ENCODE data around the gene TRIOBP.

The TRIOBP gene

DNA sequence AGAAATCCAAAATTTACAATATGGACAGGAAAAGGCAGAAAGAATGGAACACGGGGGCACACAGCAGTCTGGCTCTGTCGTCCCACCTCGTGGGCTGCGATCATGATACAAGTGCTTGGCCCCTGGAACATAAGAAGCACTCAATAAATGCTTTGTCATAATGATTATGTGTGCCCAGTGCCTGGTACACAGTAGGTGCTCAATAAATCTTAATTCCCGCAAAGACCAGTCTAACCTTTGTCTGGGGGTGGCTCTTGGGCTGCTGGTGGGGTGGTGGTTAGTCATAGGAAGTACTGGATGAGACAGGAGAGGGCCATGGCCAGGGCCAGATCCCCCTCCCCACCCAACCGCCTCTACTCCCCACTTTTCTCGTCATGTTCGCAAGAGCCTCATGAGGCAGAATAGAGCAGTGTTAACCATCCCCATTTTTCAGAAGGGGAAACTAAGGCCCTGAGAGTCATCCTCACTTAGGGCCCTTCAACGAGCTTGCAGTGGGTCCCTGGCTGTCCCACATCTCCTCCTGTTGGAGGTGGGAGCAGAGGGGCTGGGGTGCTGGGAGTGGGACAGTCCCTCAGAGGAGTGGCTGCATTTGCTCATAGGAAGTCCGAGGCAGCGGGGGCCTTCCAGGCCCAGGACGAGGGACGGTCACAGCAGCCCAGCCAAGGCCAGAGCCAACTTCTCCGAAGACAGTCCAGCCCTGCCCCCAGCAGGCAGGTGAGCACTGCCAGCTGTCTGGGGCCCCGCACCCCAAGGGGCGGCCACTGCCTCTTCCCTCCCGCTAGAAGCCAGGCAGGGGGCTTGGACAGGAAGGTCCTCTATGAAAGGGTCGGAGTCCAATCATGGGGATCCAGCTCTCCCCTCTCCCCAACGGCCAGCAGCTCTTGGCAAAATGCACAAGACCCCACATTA is 36.1 kb downstream of the TRIOBP start:
- no peak for DNase-seq

DNA sequence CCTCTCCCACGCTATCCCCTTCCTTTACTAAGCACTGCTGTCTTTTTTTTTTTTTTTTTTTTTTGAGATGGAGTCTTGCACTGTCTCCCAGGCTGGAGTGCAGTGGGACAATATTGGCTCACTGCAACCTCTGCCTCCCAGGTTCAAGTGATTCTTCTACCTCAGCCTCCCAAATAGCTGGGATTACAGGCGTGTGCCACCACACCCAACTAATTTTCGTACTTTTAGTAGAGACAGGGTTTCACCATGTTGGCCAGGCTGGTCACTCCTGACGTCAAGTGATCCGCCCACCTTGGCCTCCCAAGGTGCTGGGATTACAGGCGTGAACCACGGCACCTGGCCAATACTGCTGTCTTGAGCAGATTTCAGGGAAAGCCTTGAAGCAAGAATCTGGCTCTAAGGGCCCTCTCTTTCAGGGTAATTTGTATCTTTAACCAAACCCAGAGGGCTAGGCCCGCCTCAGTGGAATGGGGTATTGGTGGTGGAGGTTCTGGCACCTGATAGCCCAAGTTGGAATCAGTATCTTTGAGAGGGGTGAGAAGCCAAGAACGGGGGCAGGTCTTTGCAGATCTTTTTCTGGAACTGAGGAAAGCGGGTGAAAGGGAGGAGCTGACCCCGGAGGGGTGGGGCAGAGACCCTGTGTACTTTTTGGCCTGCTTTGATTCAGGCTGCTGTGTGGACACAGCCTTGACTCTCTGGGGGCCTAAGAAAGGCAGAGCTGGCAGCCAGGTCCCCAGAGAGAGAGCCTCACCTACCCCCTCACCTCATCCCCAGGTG is 37.0 kb downstream of the TRIOBP start:
- no peak for DNase-seq

DNA sequence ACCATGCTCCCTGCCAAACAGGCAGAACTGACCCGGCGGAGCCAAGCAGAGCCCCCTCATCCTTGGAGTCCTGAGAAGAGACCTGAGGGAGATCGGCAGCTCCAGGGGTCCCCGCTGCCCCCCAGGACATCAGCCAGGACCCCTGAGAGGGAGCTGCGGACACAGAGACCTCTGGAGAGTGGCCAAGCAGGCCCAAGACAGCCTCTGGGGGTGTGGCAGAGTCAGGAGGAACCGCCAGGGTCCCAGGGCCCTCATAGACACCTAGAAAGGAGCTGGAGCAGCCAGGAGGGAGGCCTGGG is 37.5 kb downstream of the TRIOBP start:
- DNase-seq = no peak

DNA sequence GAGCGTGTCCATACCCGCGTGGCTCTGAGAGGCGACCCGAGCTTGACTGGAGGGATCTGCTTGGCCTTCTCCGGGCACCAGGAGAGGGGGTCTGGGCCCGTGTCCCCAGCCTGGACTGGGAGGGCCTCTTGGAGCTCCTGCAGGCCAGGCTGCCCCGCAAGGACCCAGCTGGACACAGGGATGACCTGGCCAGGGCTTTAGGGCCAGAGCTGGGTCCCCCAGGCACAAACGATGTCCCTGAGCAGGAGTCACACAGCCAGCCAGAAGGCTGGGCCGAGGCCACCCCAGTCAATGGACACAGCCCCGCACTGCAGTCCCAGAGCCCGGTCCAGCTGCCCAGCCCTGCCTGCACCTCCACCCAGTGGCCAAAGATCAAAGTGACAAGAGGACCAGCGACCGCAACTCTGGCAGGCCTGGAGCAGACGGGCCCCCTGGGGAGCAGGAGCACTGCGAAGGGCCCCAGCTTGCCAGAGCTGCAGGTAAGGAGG is 38.2 kb downstream of the TRIOBP start:
- DNase-seq = peak; percentile 9 to 23

DNA sequence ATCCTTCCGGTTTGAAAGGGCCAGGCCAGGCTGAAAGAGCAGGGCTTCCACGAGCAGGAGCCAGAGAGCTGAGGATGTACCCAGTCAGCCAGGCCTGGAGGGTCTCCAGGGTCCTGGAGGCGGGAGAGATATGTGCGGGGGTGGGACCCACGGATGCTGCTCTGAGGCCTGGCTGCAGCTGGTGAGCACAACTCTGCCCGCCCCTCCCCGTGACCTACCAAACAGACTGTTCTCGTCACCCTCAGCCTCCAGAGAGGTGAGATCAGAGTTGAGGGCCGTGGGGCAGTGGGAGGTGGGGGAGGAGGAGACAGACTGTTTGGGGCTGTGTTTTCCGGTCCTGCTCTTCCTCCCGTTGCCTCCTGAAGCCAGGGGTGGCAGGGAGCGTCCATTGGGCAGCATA is 42.2 kb downstream of the TRIOBP start:
- no peak for DNase-seq

DNA sequence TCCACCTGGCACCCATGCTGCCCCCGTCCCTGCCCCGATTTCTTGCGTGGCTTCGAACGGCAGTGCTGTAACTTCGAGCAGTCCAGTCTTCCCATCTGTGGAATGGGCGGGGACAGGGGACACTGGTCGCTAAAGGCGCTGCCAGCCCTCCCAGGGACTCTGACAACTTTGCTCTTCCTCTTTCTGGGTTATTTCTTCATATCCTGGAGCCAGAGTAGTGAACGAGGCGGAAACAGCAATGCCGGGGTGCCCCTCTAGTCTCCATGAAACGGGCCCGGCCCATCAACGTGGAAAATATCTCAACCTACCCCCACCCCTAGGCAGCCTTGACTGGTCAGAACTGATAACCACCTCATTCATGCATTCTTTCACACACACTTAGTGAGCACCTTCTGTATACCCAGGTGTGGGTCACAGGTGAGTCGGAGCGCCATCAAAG is 42.8 kb downstream of the TRIOBP start:
- no peak for DNase-seq

DNA sequence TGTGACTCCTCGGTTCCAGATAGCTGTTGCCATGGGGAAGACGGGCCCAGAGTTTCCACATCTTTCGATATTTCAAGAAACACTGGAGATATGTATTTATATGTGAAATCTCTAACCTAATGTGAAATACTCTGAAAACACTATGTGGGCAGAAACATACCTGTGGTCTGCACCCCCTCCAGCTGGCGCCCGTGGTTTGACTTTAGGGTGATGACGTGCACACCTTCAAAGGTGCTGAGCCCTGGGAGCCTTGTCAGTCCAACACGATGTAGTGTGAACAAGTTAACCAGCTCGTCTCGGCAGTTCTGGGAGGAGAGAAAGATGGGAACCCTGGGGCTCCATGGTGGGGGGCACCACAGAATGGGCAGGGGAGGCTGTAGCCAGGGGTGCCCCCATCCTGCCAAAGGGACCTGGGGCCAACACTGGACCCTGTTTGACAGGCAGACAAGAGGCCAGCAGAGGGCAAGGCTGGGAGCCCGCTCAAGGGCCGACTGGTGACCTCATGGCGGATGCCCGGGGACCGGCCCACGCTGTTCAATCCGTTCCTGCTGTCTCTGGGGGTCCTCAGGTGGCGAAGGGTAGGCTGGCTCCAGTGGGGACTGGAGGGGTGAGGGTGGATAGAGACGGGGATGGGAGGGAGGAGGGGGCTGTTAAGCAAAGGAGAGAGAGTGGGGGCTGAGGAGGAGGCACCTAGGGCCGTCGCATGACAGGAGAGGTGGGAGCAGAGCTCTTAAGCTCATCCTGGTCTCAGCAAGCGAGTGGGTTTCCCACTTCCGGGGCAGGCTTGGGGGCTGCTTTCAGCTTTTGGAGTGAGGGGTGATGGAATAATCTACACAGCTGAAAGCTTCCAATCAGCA is 43.8 kb downstream of the TRIOBP start:
- DNase-seq = no peak

DNA sequence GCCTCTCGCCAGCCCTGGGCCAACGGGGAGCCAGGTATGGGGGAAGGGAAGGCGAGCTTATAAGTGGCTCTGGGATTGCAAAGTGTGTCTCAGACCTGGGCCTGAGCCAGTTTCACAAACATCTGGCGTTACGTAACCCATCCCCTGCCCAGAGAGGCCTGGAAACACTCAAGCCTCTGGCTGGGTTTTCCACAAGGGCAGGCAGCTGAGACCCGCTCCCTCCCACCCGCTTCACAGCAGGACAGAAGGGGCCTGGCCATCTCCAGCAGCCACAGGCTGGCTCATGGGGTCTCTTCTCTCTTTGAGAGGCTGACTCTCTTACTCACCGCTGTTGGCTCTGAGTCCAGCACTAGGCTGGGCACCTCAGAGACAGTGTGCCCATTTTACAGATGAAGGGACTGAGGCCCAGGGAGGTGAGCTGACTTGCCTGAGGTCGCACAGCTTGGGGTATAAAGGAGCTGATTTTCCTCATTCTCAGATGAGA is 44.5 kb downstream of the TRIOBP start:
- peak in 1 of 2 donors; percentile 15 for DNase-seq

DNA sequence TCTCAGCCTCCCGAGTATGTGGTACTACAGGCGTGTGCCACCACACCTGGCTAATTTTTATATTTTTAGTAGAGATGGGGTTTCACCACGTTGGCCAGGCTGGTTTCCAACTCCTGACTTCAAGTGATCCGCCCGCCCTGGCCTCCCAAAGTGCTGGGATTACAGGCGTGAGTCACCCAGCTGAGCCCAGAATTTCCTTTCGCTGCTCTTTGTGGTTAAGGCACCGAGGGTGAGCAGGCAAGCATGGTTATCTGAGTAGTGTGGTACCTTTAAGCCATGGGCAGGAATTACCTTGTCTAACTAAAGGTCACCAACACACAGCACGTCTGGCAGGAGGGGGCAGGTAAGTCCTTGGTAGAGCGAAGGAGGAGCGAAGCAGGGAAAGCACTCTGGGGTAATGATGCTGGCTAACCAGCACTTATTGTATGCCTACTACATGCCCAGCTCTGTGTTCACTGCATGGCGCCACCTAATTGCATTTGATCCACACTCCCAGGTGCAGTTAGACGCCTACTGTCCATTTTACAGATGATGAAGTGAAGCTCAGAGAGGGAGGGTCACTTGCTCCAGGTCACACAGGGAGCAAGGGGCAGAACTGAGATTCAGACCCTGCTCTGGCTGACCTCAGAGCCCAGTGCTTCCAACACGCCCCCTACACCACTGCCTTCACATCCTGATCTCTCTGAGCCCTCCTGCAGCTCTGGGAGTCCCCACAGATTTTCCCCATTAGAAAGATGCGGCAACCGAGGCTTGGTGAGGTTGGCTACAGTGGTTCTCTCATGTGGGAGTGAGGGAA is 45.7 kb downstream of the TRIOBP start:
- no peak for DNase-seq

DNA sequence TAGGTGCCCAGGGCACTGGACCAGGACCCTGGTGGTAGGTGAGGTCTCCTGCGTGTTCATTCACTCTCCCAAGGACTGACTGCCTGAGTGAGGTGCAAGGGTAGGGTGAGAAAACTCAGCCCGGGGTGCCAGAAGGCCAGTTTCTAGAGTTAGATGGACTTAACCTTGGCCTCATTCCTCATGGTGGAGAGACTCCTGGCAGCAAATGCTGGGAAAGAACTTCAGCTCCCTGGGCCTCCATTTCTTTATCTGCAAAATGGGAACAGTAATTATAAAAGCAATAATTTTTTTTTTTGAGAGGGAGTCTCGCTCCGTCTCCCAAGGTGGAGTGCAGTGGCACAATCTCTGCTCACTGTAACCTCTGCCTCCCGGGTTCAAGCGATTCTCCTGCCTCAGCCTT is 47.7 kb downstream of the TRIOBP start:
- DNase-seq = no peak

DNA sequence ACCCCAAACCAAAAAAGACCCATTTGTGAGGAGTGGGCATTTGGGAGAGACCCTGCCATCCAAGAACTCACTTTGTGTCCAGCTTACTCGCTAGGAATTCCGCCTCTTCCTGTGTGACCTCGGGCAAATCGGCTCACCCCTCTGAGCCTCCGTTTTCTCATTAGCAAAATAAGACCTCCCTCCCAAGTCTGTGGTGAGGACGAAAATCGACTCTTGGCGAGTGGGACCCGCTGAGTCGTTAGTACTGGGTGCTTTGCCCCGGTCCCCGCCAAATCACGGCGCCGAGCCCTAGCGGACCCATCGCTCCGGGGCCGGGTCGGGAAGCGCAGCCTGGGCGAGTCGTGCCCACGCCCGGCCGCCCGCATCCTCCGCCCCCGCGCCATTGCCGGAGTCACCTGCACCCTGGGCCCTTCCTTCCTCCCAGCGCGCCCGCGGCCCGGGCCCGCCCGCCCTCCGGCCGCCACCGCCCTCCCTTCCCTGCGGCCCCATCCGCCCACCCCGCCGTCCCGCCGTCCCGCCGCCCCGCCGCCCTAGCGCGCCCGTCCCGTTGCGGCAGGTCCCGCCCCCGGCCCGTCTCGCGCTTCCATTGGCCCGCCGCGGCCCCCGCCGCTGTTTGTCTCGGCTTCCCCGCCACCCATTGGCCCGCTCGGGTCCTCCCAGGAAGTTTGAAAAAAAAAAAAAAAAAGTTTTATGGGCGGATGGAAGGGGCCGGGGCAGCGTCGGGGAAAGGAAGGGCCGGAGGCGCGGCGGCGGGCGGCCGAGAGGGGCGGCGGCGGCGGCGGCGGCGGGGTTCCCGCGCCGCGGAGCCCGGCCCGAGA is 48.9 kb downstream of the TRIOBP start:
- DNase-seq = peak; percentile 71 to 87

DNA sequence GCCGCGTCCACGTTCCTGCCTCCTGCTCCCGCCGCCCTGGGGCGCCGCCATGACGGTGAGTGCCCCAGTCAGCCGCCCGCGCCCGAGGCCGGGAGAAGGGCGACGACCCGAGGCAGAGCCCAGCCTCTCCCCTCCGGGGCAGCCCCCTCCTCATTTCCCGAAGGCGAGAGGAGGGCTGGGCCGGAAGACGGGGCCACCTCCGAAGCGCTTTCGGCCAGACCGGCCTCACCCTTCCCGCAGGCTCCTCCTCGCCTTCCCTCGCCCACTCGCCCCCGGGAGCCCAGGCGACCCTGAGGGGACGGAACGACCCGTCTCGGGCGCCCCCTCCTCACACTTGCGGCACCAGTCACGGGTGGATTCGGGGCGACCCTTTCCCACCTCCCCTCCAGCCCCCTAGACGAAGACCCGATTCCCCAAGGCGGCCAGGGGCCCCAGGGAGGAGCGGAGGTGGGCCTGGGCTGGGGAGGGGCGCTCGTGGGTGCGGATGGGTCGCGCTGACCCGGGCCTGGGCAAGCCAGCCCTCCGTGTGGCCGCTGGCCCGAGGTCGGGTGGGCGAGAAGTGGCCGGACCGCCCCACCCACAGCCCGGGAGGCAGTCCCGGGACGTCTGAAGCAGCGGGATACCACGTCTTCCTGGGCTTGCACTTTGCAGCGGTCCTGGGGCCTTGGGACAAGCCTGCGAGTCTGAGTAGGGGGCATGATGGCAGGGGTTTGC is 49.7 kb downstream of the TRIOBP start:
- no peak for DNase-seq

DNA sequence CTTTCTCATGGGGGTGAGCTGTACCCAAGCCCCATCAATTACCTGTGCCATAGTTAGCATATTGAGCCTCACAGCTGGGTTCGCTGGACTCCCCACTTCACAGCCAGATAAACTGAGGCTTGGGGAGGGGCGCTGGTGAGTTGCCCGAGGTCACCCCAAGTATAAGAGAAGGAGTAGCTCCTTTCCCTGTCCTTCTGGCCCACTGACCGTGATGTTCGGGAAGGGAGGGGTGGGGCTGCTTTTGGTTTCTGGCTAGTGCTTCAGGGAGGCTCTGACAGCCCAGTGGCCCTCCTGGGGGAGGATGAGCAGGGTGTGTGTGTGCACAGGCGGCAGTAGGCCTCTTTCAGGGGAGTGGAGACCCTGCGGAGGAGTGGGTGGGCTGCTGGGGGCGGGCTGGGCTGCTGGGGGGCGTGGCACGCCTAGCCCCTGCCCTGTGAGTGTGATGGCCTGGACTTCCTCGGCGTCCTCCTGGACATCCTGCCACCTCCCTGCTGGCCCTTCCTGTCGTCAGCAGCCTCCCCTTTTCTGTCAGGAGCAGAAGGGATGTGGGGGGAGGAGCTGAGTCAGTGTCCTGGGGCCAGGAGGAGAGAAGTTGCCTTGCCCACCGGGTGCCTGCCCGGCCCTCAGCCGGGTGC is 50.3 kb downstream of the TRIOBP start:
- DNase-seq = no peak

DNA sequence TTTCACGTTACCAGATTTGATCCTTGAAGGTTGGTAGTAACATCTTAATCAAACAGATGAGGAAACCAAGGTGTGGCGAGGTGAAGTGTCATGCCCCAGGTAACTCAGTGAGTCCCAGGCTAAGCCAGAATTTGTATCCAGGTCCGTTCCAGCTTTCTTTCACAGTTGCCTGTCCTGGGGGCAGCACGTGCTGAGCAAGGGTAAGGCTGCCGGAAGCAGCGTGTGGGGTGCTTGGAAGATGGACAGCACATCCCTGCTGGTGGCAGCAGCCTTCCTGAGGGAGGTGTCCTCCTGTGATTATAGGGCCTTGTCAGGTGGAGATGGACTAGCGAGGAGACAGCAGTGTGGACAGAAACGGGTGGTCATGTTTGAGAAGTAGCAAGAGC is 50.9 kb downstream of the TRIOBP start:
- no peak for DNase-seq

DNA sequence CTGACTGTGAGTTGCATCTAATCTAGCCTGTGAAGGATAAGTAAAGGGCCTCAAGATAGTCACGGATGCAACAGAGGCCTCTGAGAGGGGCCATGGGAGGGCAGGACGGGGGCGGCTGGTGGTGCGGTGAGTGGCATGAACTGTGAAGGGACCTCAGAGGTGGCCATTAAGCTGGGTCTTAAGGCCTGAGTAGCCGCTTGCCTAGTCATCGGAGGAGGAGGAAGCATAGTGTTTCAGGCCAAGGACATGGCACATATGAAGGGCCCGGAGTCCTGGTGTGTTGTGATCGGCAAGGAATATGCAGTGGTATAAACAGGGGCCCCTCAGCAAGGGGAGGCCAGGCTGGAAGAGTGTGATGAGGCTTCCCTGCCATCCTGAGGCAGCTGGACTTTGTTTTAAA is 51.8 kb downstream of the TRIOBP start:
- DNase-seq = no peak

DNA sequence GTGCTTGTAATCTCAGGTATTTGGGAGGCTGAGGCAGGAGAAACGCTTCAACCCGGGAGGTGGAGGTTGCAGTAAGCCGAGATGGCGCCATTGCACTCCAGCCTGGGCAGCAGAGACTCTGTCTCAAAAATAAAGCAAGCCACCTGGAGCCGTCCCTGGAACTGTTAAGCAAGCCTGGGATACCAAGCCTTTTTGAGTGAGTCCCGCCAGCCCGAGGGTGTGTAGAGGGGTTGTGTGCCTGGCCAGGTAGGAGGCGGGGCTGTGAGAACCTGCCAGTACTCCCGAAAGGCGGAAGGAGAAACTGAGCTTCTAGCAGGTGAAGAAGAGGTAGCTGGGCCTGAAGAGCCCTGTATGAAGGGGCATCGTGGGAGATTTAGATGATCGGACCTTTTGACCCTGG is 52.4 kb downstream of the TRIOBP start:
- DNase-seq = no peak

DNA sequence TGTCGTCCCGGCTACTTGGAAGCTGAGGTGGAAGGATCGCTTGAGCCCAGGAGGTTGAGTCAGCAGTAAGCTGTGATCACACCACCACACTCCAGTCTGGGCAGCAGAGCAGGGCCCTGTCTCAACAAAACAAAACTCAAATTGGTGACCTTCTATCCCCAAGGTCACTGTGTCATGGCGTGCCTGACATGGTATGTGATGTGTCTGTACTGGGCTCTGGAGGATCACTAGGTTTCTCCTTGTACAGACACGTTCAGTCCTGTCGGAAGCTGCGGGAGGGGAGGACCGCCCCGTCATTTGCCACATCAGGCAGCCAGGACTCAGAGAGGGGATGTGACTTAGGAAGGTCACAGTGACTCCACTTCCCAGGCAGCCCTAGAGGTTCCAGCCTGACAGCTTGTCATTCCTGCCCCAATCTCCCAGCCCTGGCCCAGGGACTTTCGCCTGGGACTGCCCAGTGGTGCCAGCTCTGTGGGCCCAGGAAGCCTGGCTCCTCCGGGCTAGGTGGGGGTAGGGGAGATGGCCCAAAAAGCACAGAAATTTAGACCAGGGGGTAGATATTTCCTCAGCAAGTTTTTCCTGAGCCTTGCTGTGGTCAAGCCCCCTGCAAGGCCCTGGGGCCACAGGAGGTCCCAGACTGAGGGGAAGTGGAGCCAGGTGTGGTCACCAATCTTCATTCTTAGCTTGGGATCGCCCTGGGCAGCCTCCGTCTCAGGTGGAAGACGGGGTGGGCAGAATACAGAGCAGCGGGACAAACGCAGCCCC is 53.2 kb downstream of the TRIOBP start:
- DNase-seq = no peak

DNA sequence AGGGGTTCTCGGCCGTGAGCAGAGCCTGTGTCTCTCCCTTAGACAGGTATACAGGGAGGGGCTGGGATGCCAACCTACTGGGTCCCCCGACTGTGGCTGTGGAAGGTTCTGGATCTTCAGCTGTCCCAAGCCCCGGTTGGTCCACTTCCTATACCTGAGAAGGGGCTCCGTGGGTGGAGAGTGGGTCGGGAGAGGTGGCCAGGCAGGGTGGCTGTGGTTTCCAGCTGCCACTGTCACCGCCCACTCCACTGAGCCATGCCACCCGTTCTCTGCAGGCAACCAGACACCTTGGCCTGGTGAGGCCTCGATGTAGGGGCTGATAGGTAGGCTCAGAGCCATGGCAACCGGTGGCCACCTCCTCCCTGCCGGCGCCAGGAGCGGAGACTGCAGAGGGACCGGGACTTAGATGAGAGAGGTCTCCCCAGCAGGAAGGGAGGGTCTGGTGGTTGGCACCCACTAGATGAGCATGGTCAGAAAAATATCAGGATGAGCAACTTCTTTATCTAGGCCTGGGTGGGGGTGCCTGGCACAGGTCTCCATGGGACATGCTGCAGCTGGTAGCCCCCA is 53.8 kb downstream of the TRIOBP start:
- DNase-seq = no peak

Measured in hippocampal formation (tissue), 2 donors.